ENCODE data around the gene RIN3. TPM values are rescaled to one million over a fixed set of nuclear protein-coding genes. Genes with fewer than 3 reads are reported as not detected.

Gene RIN3
- total RNA-seq, 1 experiment from 2014 or later, result 1.5 TPM

DNA sequence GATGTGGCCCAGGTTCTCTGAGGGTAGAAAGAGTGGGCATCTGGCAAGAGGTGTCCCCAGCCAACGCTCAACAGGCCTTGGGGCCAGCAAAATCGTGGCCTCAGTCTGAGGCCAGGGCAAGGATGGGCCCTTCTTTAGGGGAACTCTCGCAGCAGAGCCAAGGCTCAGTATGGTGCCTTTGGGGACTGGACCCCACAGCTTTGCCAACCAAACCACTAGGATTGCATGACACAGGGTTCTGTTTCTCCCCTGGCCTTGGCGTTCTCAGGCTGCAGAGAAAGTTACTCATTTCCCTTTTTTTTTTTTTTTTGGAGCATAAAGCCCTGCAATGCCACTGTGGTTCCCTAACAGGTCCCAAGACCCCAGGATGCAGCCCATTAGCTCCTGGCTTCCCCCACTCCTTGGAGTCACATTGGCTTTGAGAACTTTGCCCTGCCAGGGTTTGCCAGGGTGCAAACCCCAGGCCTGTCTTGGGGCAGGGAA is 134.3 kb downstream of the RIN3 start:
- H3K9ac ChIP-seq (ENCODE audit: extremely low read depth, insufficient read length, low read length), result no peak overlapping the region
- no peak overlapping the region for H2BK12ac ChIP-seq (ENCODE audit: insufficient read length, low read depth, low read length)
- no peak overlapping the region for H2BK15ac ChIP-seq (ENCODE audit: low read depth, low read length)
- Mint-ChIP-seq H3K27ac (peak overlapping the region in 1 of 3 experiments; percentile 90; a peak in 2 of 7 replicates), H3K27me3 (ENCODE audit: low read depth) (no peaks in the 10 kb centered on the region; the same call in none of the 2 replicates), H3K4me3 (no peak overlapping the region), H3K9me3 (no peaks in the 10 kb centered on the region), H3K4me1 (0 out of 4 replicates have a peak, but pooled peaks cover 0 to 2% of the 10 kb centered on the region in 2 experiments), H3K36me3 (ENCODE audit: insufficient read depth in 1 of 3, low read depth in 3 of 3) (peaks cover 0 to 6% (median 0%) of the 10 kb centered on the region in 3 experiments; a peak in 2 of 7 replicates)
- TF ChIP-seq, protein P1, sequence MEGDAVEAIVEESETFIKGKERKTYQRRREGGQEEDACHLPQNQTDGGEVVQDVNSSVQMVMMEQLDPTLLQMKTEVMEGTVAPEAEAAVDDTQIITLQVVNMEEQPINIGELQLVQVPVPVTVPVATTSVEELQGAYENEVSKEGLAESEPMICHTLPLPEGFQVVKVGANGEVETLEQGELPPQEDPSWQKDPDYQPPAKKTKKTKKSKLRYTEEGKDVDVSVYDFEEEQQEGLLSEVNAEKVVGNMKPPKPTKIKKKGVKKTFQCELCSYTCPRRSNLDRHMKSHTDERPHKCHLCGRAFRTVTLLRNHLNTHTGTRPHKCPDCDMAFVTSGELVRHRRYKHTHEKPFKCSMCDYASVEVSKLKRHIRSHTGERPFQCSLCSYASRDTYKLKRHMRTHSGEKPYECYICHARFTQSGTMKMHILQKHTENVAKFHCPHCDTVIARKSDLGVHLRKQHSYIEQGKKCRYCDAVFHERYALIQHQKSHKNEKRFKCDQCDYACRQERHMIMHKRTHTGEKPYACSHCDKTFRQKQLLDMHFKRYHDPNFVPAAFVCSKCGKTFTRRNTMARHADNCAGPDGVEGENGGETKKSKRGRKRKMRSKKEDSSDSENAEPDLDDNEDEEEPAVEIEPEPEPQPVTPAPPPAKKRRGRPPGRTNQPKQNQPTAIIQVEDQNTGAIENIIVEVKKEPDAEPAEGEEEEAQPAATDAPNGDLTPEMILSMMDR (conservative IDR thresholded peaks at IDR 0.05), result no peak
- H3K18ac ChIP-seq (ENCODE audit: insufficient read length, low read depth, low read length), result no peak overlapping the region
- H3K4me2 ChIP-seq (ENCODE audit: insufficient read depth, insufficient read length, low read length), result no peak overlapping the region
- no peaks in the 10 kb centered on the region for H3K4me1 ChIP-seq (ENCODE audit: insufficient read depth, low read length)
- no peak overlapping the region for H3T11ph ChIP-seq (ENCODE audit: low read length)
- no peaks in the 10 kb centered on the region for H3K23me2 ChIP-seq (ENCODE audit: insufficient read length, low read depth, low read length, poor library complexity, severe bottlenecking)
- no peak overlapping the region for H2BK20ac ChIP-seq (ENCODE audit: low read depth, low read length, poor library complexity, severe bottlenecking)
- H3K27ac ChIP-seq (ENCODE audit: insufficient read length, low read depth, low read length), result no peak overlapping the region
- H4K91ac ChIP-seq (ENCODE audit: insufficient read length, low read depth, low read length), result no peak overlapping the region
- H3K27me3 ChIP-seq (ENCODE audit: insufficient read depth, low read length), result no peaks in the 10 kb centered on the region
- H3K9me3 ChIP-seq (ENCODE audit: control insufficient read depth, low read depth, low read length), result no peaks in the 10 kb centered on the region
- H3K56ac ChIP-seq (ENCODE audit: insufficient read length, low read depth, low read length), result no peak overlapping the region
- DNase-seq, result no peak
- no CpG with 5 or more reads among the region's 4 CpGs for WGBS (ENCODE audit: extremely low coverage, insufficient read length, low lambda C conversion rate)
- no peaks in the 10 kb centered on the region for H3K79me2 ChIP-seq (ENCODE audit: insufficient read depth, low read length)
- no peak overlapping the region for H3K14ac ChIP-seq (ENCODE audit: insufficient read depth, low read length)
- H2BK5ac ChIP-seq (ENCODE audit: insufficient read length, low read length), result no peak overlapping the region
- no peaks in the 10 kb centered on the region for H3K79me1 ChIP-seq (ENCODE audit: insufficient read depth, low read depth, low read length, poor library complexity, severe bottlenecking)
- no peak overlapping the region for H4K8ac ChIP-seq (replicated peaks; ENCODE audit: insufficient read length, low read depth, low read length)
- H2AFZ ChIP-seq (ENCODE audit: low read length), result no peak overlapping the region
- no peaks in the 10 kb centered on the region for H4K20me1 ChIP-seq (ENCODE audit: control insufficient read depth, insufficient read depth, insufficient read length)
- H2AK5ac ChIP-seq (ENCODE audit: insufficient read length, low read length), result no peak overlapping the region
- no peak overlapping the region for H2BK120ac ChIP-seq (ENCODE audit: low read depth, low read length, poor library complexity, severe bottlenecking)
- H3K4ac ChIP-seq (ENCODE audit: low read depth, low read length), result no peak overlapping the region
- H3K23ac ChIP-seq (ENCODE audit: insufficient read length, low read depth, low read length), result no peak overlapping the region
- no peak overlapping the region for H4K5ac ChIP-seq (ENCODE audit: insufficient read length, low read depth, low read length)
